K562 (cell line): ENCODE data around the gene CCDC68. TPM values are rescaled to one million over a fixed set of nuclear protein-coding genes. Genes with fewer than 3 reads are reported as not detected.

Experiments used
- ATAC-seq: fragments of 200-7000 bp; cut with Tn5 transposase; 3 replicates; pipeline ENCODE4 v1.9.1; 2020; ENCODE audit warnings: moderate library complexity
- BruUV-seq: library from RNA; stranded (reverse); fragments of 400-500 nt; replicated peaks from 2 replicates; lab custom pipeline; 2021; lab: Mats Ljungman, UMichigan
- CTCF ChIA-PET: fragments of 300-600 bp; formaldehyde crosslinking; extraction: SDS; loops from one replicate; lab custom pipeline; 2021; ENCODE audit warnings: low intra/inter-chr PET ratio; lab: Yijun Ruan, JAX
- POLR2A ChIA-PET: fragments of 300-600, 350-650 bp; sonication (Branson Sonifier 250); formaldehyde crosslinking; extraction: SDS; loops from one replicate; lab custom pipeline; 2021; ENCODE audit warnings: antibody characterized with exemption, inconsistent platforms; lab: Yijun Ruan, JAX
- DNase-seq, 4 experiments: peaks; one replicate each; pipeline versions ENCODE4 v3.0.0 to v3.0.0-alpha.2; 2011 to 2018; ENCODE audit warnings: low spot score in 3 of 4, mixed read lengths in 3 of 4; ENCODE audit errors: extremely low read depth in 1 of 4
- FAIRE-seq: peaks from 2 replicates; lab custom pipeline; 2011; peaks lifted over from hg19 to GRCh38; lab: Jason Lieb, UNC
- H2AFZ ChIP-seq: 2 replicates; pipeline ENCODE4 v1.6.0; 2011; ENCODE audit warnings: low read depth, low read length, control low read depth, inconsistent platforms
- H3K27ac ChIP-seq: fragments of 200-600 bp; 3 replicates; pipeline ENCODE4 v1.8.0; 2011; ENCODE audit warnings: low read depth, mild to moderate bottlenecking, control low read depth, inconsistent platforms, low read length, moderate library complexity, mixed read lengths; ENCODE audit errors: extremely low read depth
- H3K27me3 ChIP-seq, 2 experiments: fragments of 300-600 bp in 1 of 2; 2 replicates in 1 of 2; 3 replicates in 1 of 2; pipeline versions ENCODE4 v1.6.0 to v1.8.0; 2011; ENCODE audit warnings: inconsistent platforms in 2 of 2, low read length in 2 of 2, mild to moderate bottlenecking in 1 of 2, mixed read lengths in 1 of 2, moderate library complexity in 1 of 2; ENCODE audit not compliant: control insufficient read depth in 2 of 2, insufficient read depth in 2 of 2
- H3K36me3 ChIP-seq: fragments of 300-600 bp; 3 replicates; pipeline ENCODE4 v1.8.0; 2011; ENCODE audit warnings: mild to moderate bottlenecking, low read length, inconsistent platforms; ENCODE audit not compliant: control insufficient read depth, insufficient read depth
- H3K4me1 ChIP-seq, 2 experiments: fragments of 200-600 bp in 1 of 2; replicated peaks in 1 of 2; 2 replicates in 1 of 2; 3 replicates in 1 of 2; pipeline versions ENCODE4 v1.5.1 to v1.8.0; 2011; ENCODE audit warnings: inconsistent platforms in 2 of 2, low read length in 2 of 2, mild to moderate bottlenecking in 1 of 2, mixed read lengths in 1 of 2, moderate library complexity in 1 of 2; ENCODE audit not compliant: control insufficient read depth in 2 of 2, insufficient read depth in 2 of 2
- H3K4me2 ChIP-seq: 2 replicates; pipeline ENCODE4 v1.6.1; 2011; ENCODE audit warnings: low read length, control low read depth, inconsistent platforms, mixed read lengths; ENCODE audit not compliant: insufficient read depth
- H3K4me3 ChIP-seq: fragments of 200-600 bp; sonication (generic), shearing (Covaris generic); 2 replicates; pipeline ENCODE4 v1.5.1; 2016; ENCODE audit warnings: control low read depth, inconsistent platforms
- H3K79me2 ChIP-seq: fragments of 200-600 bp; 3 replicates; pipeline ENCODE4 v1.8.0; 2011; ENCODE audit warnings: low read length, inconsistent platforms; ENCODE audit not compliant: control insufficient read depth, insufficient read depth
- H3K9ac ChIP-seq, 2 experiments: 2 replicates each; pipeline versions ENCODE4 v1.6.0 to v1.6.1; 2011; ENCODE audit warnings: low read depth in 2 of 2, low read length in 2 of 2, control low read depth in 1 of 2, inconsistent platforms in 1 of 2, mild to moderate bottlenecking in 1 of 2, mixed read lengths in 1 of 2; ENCODE audit not compliant: insufficient read depth in 1 of 2
- H3K9me1 ChIP-seq: one replicate; pipeline ENCODE4 v1.6.0; 2011; ENCODE audit warnings: inconsistent platforms, mild to moderate bottlenecking, low read length, moderate library complexity; ENCODE audit not compliant: control insufficient read depth, insufficient read depth
- H3K9me3 ChIP-seq: replicated peaks from 2 replicates; pipeline ENCODE4 v1.5.1; 2011; ENCODE audit warnings: low read depth, low read length, inconsistent platforms; ENCODE audit not compliant: control insufficient read depth, insufficient read depth
- H4K20me1 ChIP-seq: replicated peaks from 2 replicates; pipeline ENCODE4 v1.6.1; 2011; ENCODE audit warnings: low read length, inconsistent platforms, mixed read lengths; ENCODE audit not compliant: control insufficient read depth, insufficient read depth
- MAZ ChIP-seq, 2 experiments: fragments of 450-650 bp in 1 of 2; sonication (generic) in 1 of 2; formaldehyde crosslinking; IDR thresholded peaks in 1 of 2; conservative IDR thresholded peaks in 1 of 2; 2 replicates each; pipeline versions ENCODE4 v1.4.0 to v1.5.0; 2020; ENCODE audit warnings: mild to moderate bottlenecking in 1 of 2, missing genetic modification reagents in 1 of 2
- RAD21 ChIP-seq, 2 experiments: fragments of 250-450 bp in 1 of 2; fragments of 450-650 bp in 1 of 2; sonication (Bioruptor Pico) in 1 of 2; formaldehyde crosslinking in 1 of 2; IDR thresholded peaks in 1 of 2; conservative IDR thresholded peaks in 1 of 2; 2 replicates each; pipeline versions ENCODE4 v1.4.0 to v1.8.0; 2020 to 2022; ENCODE audit warnings: mild to moderate bottlenecking in 2 of 2, moderate library complexity in 1 of 2
- WGBS: fragments of 100-300 bp; shearing (Covaris generic); methylation state at CpG from one replicate; pipeline ENCODE4 v1.1.6; 2016; ENCODE audit warnings: low coverage, mixed read lengths; ENCODE audit not compliant: insufficient coverage; ENCODE audit errors: missing lambda C conversion rate; 5-methylcytosine and 5-hydroxymethylcytosine counted together
- in situ Hi-C: fragments of 300-500 bp; cut with MboI; formaldehyde crosslinking; loops from 4 replicates; pipeline ENCODE4 v1.15.0; 2018; ENCODE audit warnings: inconsistent platforms, mixed read lengths
- intact Hi-C: fragments of 100-400 bp; cut with micrococcal nuclease; formaldehyde crosslinking; loops from 2 replicates; pipeline ENCODE4 v1.14.2; 2022
- polyA plus RNA-seq, 8 experiments: library from polyadenylated mRNA; depleted of rRNA in 4 of 8; stranded (reverse) in 5 of 8; unstranded in 3 of 8; fragments of >200 nt; fragmentation: Nextera tagmentation in 2 of 8; fragmentation: Illumina TruSeq in 1 of 8; extraction: Ambion mirVana in 2 of 8; extraction: Trizol in 1 of 8; gene quantifications; 2 replicates each; pipeline versions ENCODE4 v1.2.1 to v1.2.3, GENCODE V29; 2011 to 2014; ENCODE audit warnings: inconsistent platforms in 1 of 8, missing spikeins in 1 of 8
- total RNA-seq, 7 experiments: library from RNA; depleted of rRNA in 6 of 7; stranded (reverse); fragments of >200 nt in 6 of 7; fragmentation: Illumina TruSeq in 2 of 7; extraction: Trizol in 2 of 7; gene quantifications; 2 replicates each; pipeline versions ENCODE4 v1.2.1 to v1.2.3, GENCODE V29; 2011 to 2021; ENCODE audit warnings: low replicate concordance in 1 of 7
- TF ChIP-seq, protein P1 (sequence below), 3 experiments: IDR thresholded peaks in 2 of 3; conservative IDR thresholded peaks in 1 of 3; 2 replicates each; pipeline ENCODE4 v1.5.1; 2011 to 2012; ENCODE audit warnings: low read length in 3 of 3, mild to moderate bottlenecking in 3 of 3, control low read depth in 2 of 3, improper control_type of control experiment in 1 of 3, inconsistent platforms in 1 of 3, low read depth in 1 of 3, mixed read lengths in 1 of 3, moderate library complexity in 1 of 3; ENCODE audit not compliant: insufficient read depth in 2 of 3

The CCDC68 gene
- total and polyA plus RNA-seq, 9 of the 15 experiments (the other 6 are each of a cell fraction or from before 2014, with no cell fraction given), result 0.28 to 4.5 (median 1.4) TPM

DNA sequence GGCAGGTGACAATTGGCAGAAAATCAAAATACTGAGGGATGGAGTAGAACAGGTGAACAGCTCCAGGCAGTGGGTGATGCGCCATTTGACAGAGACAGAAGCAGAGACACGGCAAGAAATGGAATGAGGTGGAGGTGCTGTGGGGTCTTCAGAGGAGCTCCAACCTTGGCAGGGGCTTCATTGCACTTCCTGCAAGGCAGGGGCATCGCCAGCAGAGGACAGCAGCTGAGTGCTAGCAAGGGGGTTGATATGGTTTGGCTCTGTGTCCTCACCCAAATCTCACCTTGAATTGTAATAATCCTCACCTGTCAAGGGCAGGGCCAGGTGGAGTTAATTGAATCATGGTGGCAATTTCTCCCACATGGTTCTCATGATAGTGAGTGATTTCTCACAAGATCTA is 42.8 kb downstream of the CCDC68 start:
- Histone ChIP-seq H3K4me2 (no peak overlapping the region), H3K9me1 (no peaks in the 10 kb centered on the region), H3K4me3 (no peak overlapping the region), H4K20me1 (no peaks in the 10 kb centered on the region), H3K27me3 (no peaks in the 10 kb centered on the region), H2AFZ (no peak overlapping the region), H3K9me3 (no peaks in the 10 kb centered on the region), H3K4me1 (no peaks in the 10 kb centered on the region), H3K36me3 (no peaks in the 10 kb centered on the region), H3K27ac (no peak overlapping the region), H3K79me2 (no peaks in the 10 kb centered on the region), H3K9ac (no peak overlapping the region)
- 54% methylated on average over 3 of the region's 3 CpGs for WGBS
- POLR2A ChIA-PET, result no interaction called here
- ATAC-seq, result no peak
- DNase-seq, result no peak
- intact Hi-C loops, result loop anchor here (1.0 kb wide), 1 partner anchor 67 kb away; no protein-coding TSS in a partner anchor
- no TSS peak for BruUV-seq
- CTCF ChIA-PET, result no interaction called here
- TF ChIP-seq MAZ (CRISPR knock-in tag; conservative IDR thresholded peaks at IDR 0.05 in 1 of 2, IDR thresholded peaks at IDR 0.05 in 1 of 2), result no peak
- TF ChIP-seq, protein P1, sequence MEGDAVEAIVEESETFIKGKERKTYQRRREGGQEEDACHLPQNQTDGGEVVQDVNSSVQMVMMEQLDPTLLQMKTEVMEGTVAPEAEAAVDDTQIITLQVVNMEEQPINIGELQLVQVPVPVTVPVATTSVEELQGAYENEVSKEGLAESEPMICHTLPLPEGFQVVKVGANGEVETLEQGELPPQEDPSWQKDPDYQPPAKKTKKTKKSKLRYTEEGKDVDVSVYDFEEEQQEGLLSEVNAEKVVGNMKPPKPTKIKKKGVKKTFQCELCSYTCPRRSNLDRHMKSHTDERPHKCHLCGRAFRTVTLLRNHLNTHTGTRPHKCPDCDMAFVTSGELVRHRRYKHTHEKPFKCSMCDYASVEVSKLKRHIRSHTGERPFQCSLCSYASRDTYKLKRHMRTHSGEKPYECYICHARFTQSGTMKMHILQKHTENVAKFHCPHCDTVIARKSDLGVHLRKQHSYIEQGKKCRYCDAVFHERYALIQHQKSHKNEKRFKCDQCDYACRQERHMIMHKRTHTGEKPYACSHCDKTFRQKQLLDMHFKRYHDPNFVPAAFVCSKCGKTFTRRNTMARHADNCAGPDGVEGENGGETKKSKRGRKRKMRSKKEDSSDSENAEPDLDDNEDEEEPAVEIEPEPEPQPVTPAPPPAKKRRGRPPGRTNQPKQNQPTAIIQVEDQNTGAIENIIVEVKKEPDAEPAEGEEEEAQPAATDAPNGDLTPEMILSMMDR (IDR thresholded peaks at IDR 0.05 in 2 of 3, conservative IDR thresholded peaks at IDR 0.05 in 1 of 3; ENCODE audit: insufficient read depth in 2 of 3, low read depth in 1 of 3, low read length in 3 of 3), result peak in 2 of 3 experiments; percentile 14 to 20; a peak in 2 of 6 replicates
- peak in 1 of 2 experiments; percentile 48; a peak in 2 of 4 replicates for TF ChIP-seq RAD21 (CRISPR knock-in tag; conservative IDR thresholded peaks at IDR 0.05 in 1 of 2, IDR thresholded peaks at IDR 0.05 in 1 of 2)
- in situ Hi-C loops, result no loop called here
- FAIRE-seq, result no peak
